Calu3 (cell line): ENCODE results near the gene RHBDF2. TPM values are rescaled to one million over a fixed set of nuclear protein-coding genes. Genes with fewer than 3 reads are reported as not detected.
A peak's percentile ranks its signal among the peaks of the same experiment; 100 is the strongest.

ENCODE experiments used
- BruUV-seq: library from RNA; stranded (reverse); fragments of 400-500 nt; replicated peaks from 2 replicates; lab custom pipeline; 2021; lab: Mats Ljungman, UMichigan
- CTCF ChIA-PET: fragments of 300-600 bp; sonication (Branson Sonifier 250); formaldehyde crosslinking; loops from one replicate; lab custom pipeline; 2022; ENCODE audit warnings: antibody characterized with exemption; lab: Charles Lee
- DNase-seq: peaks from one replicate; pipeline ENCODE4 v3.0.0; 2022
- H3K27ac Mint-ChIP-seq: one replicate; pipeline ENCODE4 v1.8.0; 2022; ENCODE audit warnings: mixed read lengths; ENCODE audit not compliant: unreplicated experiment
- H3K27me3 Mint-ChIP-seq: one replicate; pipeline ENCODE4 v1.8.0; 2022; ENCODE audit warnings: mixed read lengths; ENCODE audit not compliant: unreplicated experiment
- H3K36me3 Mint-ChIP-seq: one replicate; pipeline ENCODE4 v1.8.0; 2022; ENCODE audit warnings: mild to moderate bottlenecking, moderate library complexity, mixed read lengths; ENCODE audit not compliant: insufficient read depth, unreplicated experiment
- H3K4me1 Mint-ChIP-seq: one replicate; pipeline ENCODE4 v1.8.0; 2022; ENCODE audit warnings: mild to moderate bottlenecking, low read depth, mixed read lengths; ENCODE audit not compliant: unreplicated experiment
- H3K4me3 Mint-ChIP-seq: one replicate; pipeline ENCODE4 v1.8.0; 2022; ENCODE audit warnings: mild to moderate bottlenecking, low read depth, moderate library complexity, mixed read lengths; ENCODE audit not compliant: unreplicated experiment
- H3K9me3 Mint-ChIP-seq: one replicate; pipeline ENCODE4 v1.8.0; 2022; ENCODE audit warnings: low read depth, mixed read lengths; ENCODE audit not compliant: unreplicated experiment
- CTCF ChIP-seq: fragments of 200-600 bp; IDR thresholded peaks from one replicate; pipeline ENCODE4 v1.8.0; 2022; ENCODE audit warnings: antibody characterized with exemption; ENCODE audit not compliant: unreplicated experiment
- intact Hi-C: fragments of 100-400 bp; cut with micrococcal nuclease; formaldehyde crosslinking; loops from one replicate; pipeline ENCODE4 v1.10.0; 2022; ENCODE audit not compliant: unreplicated experiment
- total RNA-seq: library from RNA; stranded (reverse); gene quantifications from 2 replicates; pipeline ENCODE4 v1.2.3, GENCODE V29; 2022

RHBDF2 gene
- total RNA-seq, 1 experiment from 2014 or later: 47.7 TPM

- H3K27me3 Mint-ChIP-seq: no peaks in the 10 kb centered on the region
- DNase-seq: no peak
- CTCF ChIA-PET: no interaction called here
- no peak for TF ChIP-seq CTCF
- H3K36me3 Mint-ChIP-seq: peaks cover 26% of the 10 kb centered on the region
- H3K9me3 Mint-ChIP-seq: no peaks in the 10 kb centered on the region
- BruUV-seq: no TSS peak
- H3K4me3 Mint-ChIP-seq: peak overlapping the region; percentile 88
- H3K4me1 Mint-ChIP-seq: peaks cover 44% of the 10 kb centered on the region
- intact Hi-C loops: loop anchor here (5.0 kb wide), 1 partner anchor 93 kb away; no protein-coding TSS in a partner anchor
- peak overlapping the region; percentile 19 for H3K27ac Mint-ChIP-seq
These were observed 541 bp downstream of the RHBDF2 start for GRCh38 chr17:76500747-76501017.

GRCh38 chr17:76500074-76500746 is 1.0 kb downstream of the RHBDF2 start:
- Mint-ChIP-seq H3K4me3 (peak overlapping the region; percentile 88), H3K4me1 (peaks cover 44% of the 10 kb centered on the region), H3K27ac (peak overlapping the region; percentile 19), H3K9me3 (no peaks in the 10 kb centered on the region), H3K27me3 (no peaks in the 10 kb centered on the region), H3K36me3 (peaks cover 26% of the 10 kb centered on the region)
- intact Hi-C loops: loop anchor here (5.0 kb wide), 1 partner anchor 93 kb away; no protein-coding TSS in a partner anchor
- BruUV-seq: TSS peak; percentile 19
- CTCF ChIA-PET: interaction anchor here (0.5 to 1.0 kb wide), 3 partner anchors 42 to 752 kb away, joined by 3 read pairs; no protein-coding TSS in a partner anchor
- no peak for TF ChIP-seq CTCF
- no peak for DNase-seq

GRCh38 chr17:76499267-76499667 is 2.0 kb downstream of the RHBDF2 start:
- BruUV-seq: no TSS peak
- DNase-seq: no peak
- intact Hi-C loops: no loop called here
- H3K36me3 Mint-ChIP-seq: peaks cover 26% of the 10 kb centered on the region
- H3K4me1 Mint-ChIP-seq: peaks cover 44% of the 10 kb centered on the region
- no peak for TF ChIP-seq CTCF
- no peaks in the 10 kb centered on the region for H3K9me3 Mint-ChIP-seq
- CTCF ChIA-PET: interaction anchor here (1.0 kb wide), 2 partner anchors 8 to 101 kb away, joined by 3 read pairs; no protein-coding TSS in a partner anchor
- H3K4me3 Mint-ChIP-seq: peak overlapping the region; percentile 88
- no peaks in the 10 kb centered on the region for H3K27me3 Mint-ChIP-seq
- H3K27ac Mint-ChIP-seq: no peak overlapping the region

GRCh38 chr17:76498876-76499251 is 2.4 kb downstream of the RHBDF2 start:
- intact Hi-C loops: no loop called here
- Mint-ChIP-seq H3K36me3 (peaks cover 26% of the 10 kb centered on the region), H3K4me3 (peak overlapping the region; percentile 88), H3K9me3 (no peaks in the 10 kb centered on the region), H3K27me3 (no peaks in the 10 kb centered on the region), H3K4me1 (peaks cover 44% of the 10 kb centered on the region), H3K27ac (no peak overlapping the region)
- no TSS peak for BruUV-seq
- no peak for TF ChIP-seq CTCF
- no peak for DNase-seq
- CTCF ChIA-PET: interaction anchor here (1.0 kb wide), 1 partner anchor 9 kb away, joined by 3 read pairs; no protein-coding TSS in a partner anchor
